ENCODE results near the gene EARS2. TPM values are rescaled to one million over a fixed set of nuclear protein-coding genes. Genes with fewer than 3 reads are reported as not detected.

Gene EARS2
- polyA plus RNA-seq, 1 donor (not counting 4 experiments of a cell fraction or from before 2014, with no cell fraction given), result 32.7 TPM

- no peak for FAIRE-seq
- Histone ChIP-seq H3K4me3 (ENCODE audit: control insufficient read depth in 2 of 3, extremely low read depth in 1 of 3, insufficient read depth in 2 of 3, low read depth in 1 of 3, low read length in 3 of 3) (no peak overlapping the region), H3K79me2 (ENCODE audit: control insufficient read depth, insufficient read depth, low read length) (no peaks in the 10 kb centered on the region), H3K9me3 (ENCODE audit: control insufficient read depth, low read depth, low read length) (no peaks in the 10 kb centered on the region), H3K27me3 (ENCODE audit: control insufficient read depth, extremely low read depth, insufficient read depth, low read length) (no peaks in the 10 kb centered on the region), H3K4me1 (ENCODE audit: control insufficient read depth, extremely low read depth, insufficient read depth, low read length) (no peaks in the 10 kb centered on the region), H3K27ac (ENCODE audit: control insufficient read depth, insufficient read depth, low read length) (no peak overlapping the region), H3K9ac (ENCODE audit: control insufficient read depth, extremely low read depth, insufficient read depth, low read length) (no peak overlapping the region), H2AFZ (ENCODE audit: control insufficient read depth, low read length) (no peak overlapping the region), H3K9me1 (ENCODE audit: control insufficient read depth, extremely low read depth, insufficient read depth, low read length) (no peaks in the 10 kb centered on the region), H3K36me3 (ENCODE audit: control insufficient read depth in 2 of 2, extremely low read depth in 1 of 2, insufficient read depth in 2 of 2, low read length in 2 of 2) (peaks cover 30 to 32% of the 10 kb centered on the region in 2 experiments), H3K4me2 (ENCODE audit: control insufficient read depth, extremely low read depth, insufficient read depth, low read depth, low read length) (no peak overlapping the region), H4K20me1 (ENCODE audit: control insufficient read depth, extremely low read depth, insufficient read depth, low read length) (no peaks in the 10 kb centered on the region)
- DNase-seq (ENCODE audit: low read depth, low spot score), result no peak
- dilution Hi-C loops (cut with MboI; ENCODE audit: extremely low pct_ligation_motif_present, low sequenced_read_pairs), result no loop called here
- no peak for TF ChIP-seq CTCF (optimal IDR thresholded peaks at IDR 0.05 in 1 of 3, IDR thresholded peaks at IDR 0.05 in 1 of 3, conservative IDR thresholded peaks at IDR 0.05 in 1 of 3; ENCODE audit: extremely low read depth in 1 of 3, insufficient read depth in 2 of 3, low read length in 3 of 3)
- TF ChIP-seq EZH2 (IDR thresholded peaks at IDR 0.05; ENCODE audit: low read length), result no peak
Observed at GRCh38 chr16:23570992-23571632, 14.0 kb upstream of the EARS2 start.

- Histone ChIP-seq H4K20me1 (ENCODE audit: control insufficient read depth, extremely low read depth, insufficient read depth, low read length) (no peaks in the 10 kb centered on the region), H3K4me3 (ENCODE audit: control insufficient read depth in 2 of 3, extremely low read depth in 1 of 3, insufficient read depth in 2 of 3, low read depth in 1 of 3, low read length in 3 of 3) (no peak overlapping the region), H3K4me2 (ENCODE audit: control insufficient read depth, extremely low read depth, insufficient read depth, low read depth, low read length) (no peak overlapping the region), H3K36me3 (ENCODE audit: control insufficient read depth in 2 of 2, extremely low read depth in 1 of 2, insufficient read depth in 2 of 2, low read length in 2 of 2) (peaks cover 45 to 51% of the 10 kb centered on the region in 2 experiments), H3K4me1 (ENCODE audit: control insufficient read depth, extremely low read depth, insufficient read depth, low read length) (no peaks in the 10 kb centered on the region), H3K27me3 (ENCODE audit: control insufficient read depth, extremely low read depth, insufficient read depth, low read length) (no peaks in the 10 kb centered on the region), H2AFZ (ENCODE audit: control insufficient read depth, low read length) (no peak overlapping the region), H3K79me2 (ENCODE audit: control insufficient read depth, insufficient read depth, low read length) (no peaks in the 10 kb centered on the region), H3K9me3 (ENCODE audit: control insufficient read depth, low read depth, low read length) (no peaks in the 10 kb centered on the region), H3K9me1 (ENCODE audit: control insufficient read depth, extremely low read depth, insufficient read depth, low read length) (no peaks in the 10 kb centered on the region), H3K27ac (ENCODE audit: control insufficient read depth, insufficient read depth, low read length) (no peak overlapping the region), H3K9ac (ENCODE audit: control insufficient read depth, extremely low read depth, insufficient read depth, low read length) (no peak overlapping the region)
- DNase-seq (ENCODE audit: low read depth, low spot score), result no peak
- dilution Hi-C loops (cut with MboI; ENCODE audit: extremely low pct_ligation_motif_present, low sequenced_read_pairs), result no loop called here
- TF ChIP-seq EZH2 (IDR thresholded peaks at IDR 0.05; ENCODE audit: low read length), result no peak
- no peak for TF ChIP-seq CTCF (optimal IDR thresholded peaks at IDR 0.05 in 1 of 3, IDR thresholded peaks at IDR 0.05 in 1 of 3, conservative IDR thresholded peaks at IDR 0.05 in 1 of 3; ENCODE audit: extremely low read depth in 1 of 3, insufficient read depth in 2 of 3, low read length in 3 of 3)
- no peak for FAIRE-seq
Observed at GRCh38 chr16:23567602-23568001, 10.5 kb upstream of the EARS2 start.
